Measurements from ENCODE around the gene MFAP3L. TPM values are rescaled to one million over a fixed set of nuclear protein-coding genes. Genes with fewer than 3 reads are reported as not detected.

MFAP3L gene
- polyA plus RNA-seq, 3 donors = 0.01 to 0.18 TPM; not detected in 1

DNA sequence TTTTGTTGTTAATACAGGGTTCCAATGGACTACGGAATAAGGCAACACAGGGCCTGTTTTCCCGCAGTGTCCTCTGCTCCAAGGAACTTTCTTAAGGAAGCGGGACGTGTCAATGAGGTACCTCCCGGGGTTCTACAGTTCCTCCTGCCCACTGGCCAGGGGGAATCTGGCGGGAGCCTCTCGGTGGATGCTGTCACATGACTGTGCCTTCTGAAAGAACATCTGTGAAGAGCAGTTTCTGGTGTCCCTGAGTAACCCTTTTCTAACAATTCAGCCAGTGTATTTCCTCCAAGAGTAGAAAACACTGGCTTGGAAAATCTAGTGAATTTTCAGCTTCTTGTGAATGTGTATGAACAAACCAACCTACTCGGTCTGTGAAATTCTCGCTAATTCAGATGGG, 32.7 kb downstream of the MFAP3L start:
- Histone ChIP-seq H4K20me1 (ENCODE audit: insufficient read depth, low read length) (no peaks in the 10 kb centered on the region), H3K79me2 (ENCODE audit: insufficient read depth, low read length) (no peaks in the 10 kb centered on the region), H3K27ac (ENCODE audit: low read depth in 1 of 2, low read length in 2 of 2) (no peak overlapping the region), H3K36me3 (replicated peaks in 1 of 2; ENCODE audit: control insufficient read depth in 1 of 2, insufficient read depth in 2 of 2, low read length in 2 of 2) (no peaks in the 10 kb centered on the region), H2AFZ (ENCODE audit: insufficient read depth, low read depth, low read length, poor library complexity, severe bottlenecking) (no peak overlapping the region), H3K4me3 (replicated peaks in 1 of 3; ENCODE audit: low read depth in 2 of 3, low read length in 3 of 3) (no peak overlapping the region), H3K9ac (ENCODE audit: insufficient read depth, low read length, poor library complexity, severe bottlenecking) (no peak overlapping the region), H3K9me3 (replicated peaks in 1 of 2; ENCODE audit: control insufficient read depth in 1 of 2, insufficient read depth in 1 of 2, low read length in 2 of 2) (no peaks in the 10 kb centered on the region), H3K4me2 (replicated peaks; ENCODE audit: extremely low read depth, low read length, poor library complexity, severe bottlenecking) (no peak overlapping the region), H3K27me3 (ENCODE audit: control insufficient read depth in 2 of 2, insufficient read depth in 2 of 2, low read length in 2 of 2) (no peaks in the 10 kb centered on the region), H3K4me1 (ENCODE audit: control insufficient read depth in 1 of 2, insufficient read depth in 2 of 2, low read length in 2 of 2) (no peaks in the 10 kb centered on the region)
- Mint-ChIP-seq H3K4me3 (no peak overlapping the region), H3K4me1 (no peaks in the 10 kb centered on the region), H3K9me3 (peaks cover 0 to 9% (median 2%) of the 10 kb centered on the region in 7 donors), H3K27me3 (ENCODE audit: low read depth in 3 of 3) (peaks cover 2 to 10% (median 4%) of the 10 kb centered on the region in 3 donors), H3K36me3 (no peaks in the 10 kb centered on the region), H3K27ac (no peak overlapping the region)
- TF ChIP-seq, protein P1, sequence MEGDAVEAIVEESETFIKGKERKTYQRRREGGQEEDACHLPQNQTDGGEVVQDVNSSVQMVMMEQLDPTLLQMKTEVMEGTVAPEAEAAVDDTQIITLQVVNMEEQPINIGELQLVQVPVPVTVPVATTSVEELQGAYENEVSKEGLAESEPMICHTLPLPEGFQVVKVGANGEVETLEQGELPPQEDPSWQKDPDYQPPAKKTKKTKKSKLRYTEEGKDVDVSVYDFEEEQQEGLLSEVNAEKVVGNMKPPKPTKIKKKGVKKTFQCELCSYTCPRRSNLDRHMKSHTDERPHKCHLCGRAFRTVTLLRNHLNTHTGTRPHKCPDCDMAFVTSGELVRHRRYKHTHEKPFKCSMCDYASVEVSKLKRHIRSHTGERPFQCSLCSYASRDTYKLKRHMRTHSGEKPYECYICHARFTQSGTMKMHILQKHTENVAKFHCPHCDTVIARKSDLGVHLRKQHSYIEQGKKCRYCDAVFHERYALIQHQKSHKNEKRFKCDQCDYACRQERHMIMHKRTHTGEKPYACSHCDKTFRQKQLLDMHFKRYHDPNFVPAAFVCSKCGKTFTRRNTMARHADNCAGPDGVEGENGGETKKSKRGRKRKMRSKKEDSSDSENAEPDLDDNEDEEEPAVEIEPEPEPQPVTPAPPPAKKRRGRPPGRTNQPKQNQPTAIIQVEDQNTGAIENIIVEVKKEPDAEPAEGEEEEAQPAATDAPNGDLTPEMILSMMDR (IDR thresholded peaks at IDR 0.05) = no peak
- no peak for DNase-seq
- intact Hi-C loops (cut with micrococcal nuclease) = no loop called here
- 82% methylated on average over 7 of the region's 9 CpGs for WGBS (ENCODE audit: insufficient coverage)

DNA sequence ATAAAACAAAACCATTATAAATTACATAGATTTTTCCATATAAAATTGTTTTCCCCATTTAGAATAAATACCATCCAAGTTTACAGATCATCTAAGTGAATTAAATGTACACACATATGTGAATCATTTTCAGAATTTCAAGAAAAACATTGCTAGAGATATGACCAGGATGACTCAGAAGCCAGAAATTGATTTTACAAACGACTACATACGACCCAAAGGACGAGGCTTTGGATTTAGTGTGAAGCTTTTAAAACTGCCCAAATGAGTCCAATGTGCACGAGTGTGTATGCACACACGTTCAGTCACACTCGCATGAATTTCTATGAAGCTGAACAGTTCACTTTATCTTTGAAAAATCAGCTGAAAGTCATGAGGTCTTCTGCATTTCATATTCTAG, 37.9 kb downstream of the MFAP3L start:
- no peak overlapping the region for H3K4me3 ChIP-seq (replicated peaks in 1 of 3; ENCODE audit: low read depth in 2 of 3, low read length in 3 of 3)
- TF ChIP-seq, protein P1 (IDR thresholded peaks at IDR 0.05) = no peak
- Mint-ChIP-seq H3K27me3 (ENCODE audit: low read depth in 3 of 3) (peaks cover 2 to 5% (median 4%) of the 10 kb centered on the region in 3 donors), H3K4me3 (no peak overlapping the region), H3K9me3 (peaks cover 0 to 9% (median 2%) of the 10 kb centered on the region in 7 donors), H3K4me1 (no peaks in the 10 kb centered on the region), H3K27ac (no peak overlapping the region), H3K36me3 (no peaks in the 10 kb centered on the region)
- H3K9me3 ChIP-seq (replicated peaks in 1 of 2; ENCODE audit: control insufficient read depth in 1 of 2, insufficient read depth in 1 of 2, low read length in 2 of 2) = no peaks in the 10 kb centered on the region
- no peak overlapping the region for H3K27ac ChIP-seq (ENCODE audit: low read depth in 1 of 2, low read length in 2 of 2)
- WGBS (ENCODE audit: insufficient coverage) = 91% methylated on average over 6 of the region's 6 CpGs
- H3K4me1 ChIP-seq (ENCODE audit: control insufficient read depth in 1 of 2, insufficient read depth in 2 of 2, low read length in 2 of 2) = no peaks in the 10 kb centered on the region
- DNase-seq = no peak
- no peak overlapping the region for H3K4me2 ChIP-seq (replicated peaks; ENCODE audit: extremely low read depth, low read length, poor library complexity, severe bottlenecking)
- H3K27me3 ChIP-seq (ENCODE audit: control insufficient read depth in 2 of 2, insufficient read depth in 2 of 2, low read length in 2 of 2) = peaks cover 0 to 4% of the 10 kb centered on the region in 2 donors
- H3K79me2 ChIP-seq (ENCODE audit: insufficient read depth, low read length) = no peaks in the 10 kb centered on the region
- no peaks in the 10 kb centered on the region for H4K20me1 ChIP-seq (ENCODE audit: insufficient read depth, low read length)
- H3K9ac ChIP-seq (ENCODE audit: insufficient read depth, low read length, poor library complexity, severe bottlenecking) = no peak overlapping the region
- H2AFZ ChIP-seq (ENCODE audit: insufficient read depth, low read depth, low read length, poor library complexity, severe bottlenecking) = no peak overlapping the region
- H3K36me3 ChIP-seq (replicated peaks in 1 of 2; ENCODE audit: control insufficient read depth in 1 of 2, insufficient read depth in 2 of 2, low read length in 2 of 2) = no peaks in the 10 kb centered on the region
- intact Hi-C loops (cut with micrococcal nuclease) = no loop called here
